NOMO-1 (cell line): Measurements from ENCODE around the gene TTC1.
"Not testable (repeated sequence)": the region's sequence is repeated elsewhere in the genome, so short reads cannot be mapped to it uniquely, and the experiment has no call there.

Experiments
- DNase-seq, 2 experiments: peaks; one replicate each; lab custom pipeline; 2025; ENCODE audit not compliant: unreplicated experiment in 2 of 2; lab: John Stamatoyannopoulos, UW

TTC1 gene

GRCh38 chr5:159995907-159996306, 13.0 kb upstream of the TTC1 start:
- peak; percentile 61 to 70 for DNase-seq

- DNase-seq, result no peak
Observed at GRCh38 chr5:160001457-160001856, 7.5 kb upstream of the TTC1 start.

- no peak for DNase-seq
Observed at GRCh38 chr5:160007514-160007913, 1.4 kb upstream of the TTC1 start.

GRCh38 chr5:160008529-160008876, 436 bp upstream of the TTC1 start:
- not testable (repeated sequence) for DNase-seq

- peak in 1 of 2 experiments; percentile 8 for DNase-seq
Observed at GRCh38 chr5:160009591-160009989, 651 bp downstream of the TTC1 start.

GRCh38 chr5:160011471-160011870, 2.5 kb downstream of the TTC1 start:
- DNase-seq, result no peak

GRCh38 chr5:160014197-160014596, 5.3 kb downstream of the TTC1 start:
- not testable (repeated sequence) for DNase-seq

GRCh38 chr5:160018945-160019625, 10.1 kb downstream of the TTC1 start:
- no peak for DNase-seq

GRCh38 chr5:160020266-160020770, 11.4 kb downstream of the TTC1 start:
- DNase-seq, result no peak

- no peak for DNase-seq
Observed at GRCh38 chr5:160020964-160021363, 12.0 kb downstream of the TTC1 start.

GRCh38 chr5:160021831-160022446, 13.0 kb downstream of the TTC1 start:
- peak; percentile 8 to 70 for DNase-seq

- no peak for DNase-seq
Observed at GRCh38 chr5:160023007-160023907, 14.3 kb downstream of the TTC1 start.

- no peak for DNase-seq
Observed at GRCh38 chr5:160023908-160024630, 15.1 kb downstream of the TTC1 start.

- no peak for DNase-seq
Observed at GRCh38 chr5:160029004-160029403, 20.1 kb downstream of the TTC1 start.

- DNase-seq, result no peak
Observed at GRCh38 chr5:160029540-160030139, 20.7 kb downstream of the TTC1 start.

GRCh38 chr5:160030631-160031377, 21.9 kb downstream of the TTC1 start:
- DNase-seq, result no peak

GRCh38 chr5:160033546-160034252, 24.8 kb downstream of the TTC1 start:
- no peak for DNase-seq

- no peak for DNase-seq
Observed at GRCh38 chr5:160036243-160036642, 27.3 kb downstream of the TTC1 start.

GRCh38 chr5:160036884-160037283, 27.9 kb downstream of the TTC1 start:
- DNase-seq, result no peak
